H1 (cell line): ENCODE measurements around the gene CADPS.

Experiments used
- EP300 ChIP-seq, 2 experiments: IDR thresholded peaks; 1 replicate in 1 of 2; 2 replicates in 1 of 2; pipeline ENCODE4 v1.6.1; 2011 to 2012; ENCODE audit warnings: low read depth in 2 of 2, low read length in 2 of 2, mild to moderate bottlenecking in 2 of 2, borderline replicate concordance in 1 of 2, inconsistent platforms in 1 of 2, moderate library complexity in 1 of 2
- EZH2 ChIP-seq: fragments of 200-600 bp; sonication (generic); IDR thresholded peaks from 2 replicates; pipeline ENCODE4 v1.7.1; 2012; ENCODE audit warnings: low read depth, mild to moderate bottlenecking, moderate library complexity, low read length, inconsistent platforms; ENCODE audit not compliant: severe bottlenecking
- JUND ChIP-seq: IDR thresholded peaks from 2 replicates; pipeline ENCODE4 v1.6.1; 2011; ENCODE audit warnings: mild to moderate bottlenecking, improper control_type of control experiment, low read length
- POLR2A ChIP-seq, 2 experiments: IDR thresholded peaks; 1 replicate in 1 of 2; 2 replicates in 1 of 2; pipeline ENCODE4 v1.6.1; 2011; ENCODE audit warnings: low read depth in 2 of 2, low read length in 2 of 2, mild to moderate bottlenecking in 2 of 2; ENCODE audit errors: control extremely low read depth in 1 of 2
- TF ChIP-seq, protein P1 (sequence below), 3 experiments: IDR thresholded peaks; 1 replicate in 2 of 3; 2 replicates in 1 of 3; pipeline versions ENCODE4 v1.5.1 to v1.6.1; 2011; ENCODE audit warnings: low read length in 3 of 3, mild to moderate bottlenecking in 3 of 3, inconsistent platforms in 2 of 3, low read depth in 1 of 3, moderate library complexity in 1 of 3; ENCODE audit not compliant: insufficient read depth in 1 of 3; ENCODE audit errors: control extremely low read depth in 1 of 3
- TF ChIP-seq, protein P2 (sequence below): IDR thresholded peaks from 2 replicates; pipeline ENCODE4 v1.6.1; 2012; ENCODE audit warnings: inconsistent platforms

DNA sequence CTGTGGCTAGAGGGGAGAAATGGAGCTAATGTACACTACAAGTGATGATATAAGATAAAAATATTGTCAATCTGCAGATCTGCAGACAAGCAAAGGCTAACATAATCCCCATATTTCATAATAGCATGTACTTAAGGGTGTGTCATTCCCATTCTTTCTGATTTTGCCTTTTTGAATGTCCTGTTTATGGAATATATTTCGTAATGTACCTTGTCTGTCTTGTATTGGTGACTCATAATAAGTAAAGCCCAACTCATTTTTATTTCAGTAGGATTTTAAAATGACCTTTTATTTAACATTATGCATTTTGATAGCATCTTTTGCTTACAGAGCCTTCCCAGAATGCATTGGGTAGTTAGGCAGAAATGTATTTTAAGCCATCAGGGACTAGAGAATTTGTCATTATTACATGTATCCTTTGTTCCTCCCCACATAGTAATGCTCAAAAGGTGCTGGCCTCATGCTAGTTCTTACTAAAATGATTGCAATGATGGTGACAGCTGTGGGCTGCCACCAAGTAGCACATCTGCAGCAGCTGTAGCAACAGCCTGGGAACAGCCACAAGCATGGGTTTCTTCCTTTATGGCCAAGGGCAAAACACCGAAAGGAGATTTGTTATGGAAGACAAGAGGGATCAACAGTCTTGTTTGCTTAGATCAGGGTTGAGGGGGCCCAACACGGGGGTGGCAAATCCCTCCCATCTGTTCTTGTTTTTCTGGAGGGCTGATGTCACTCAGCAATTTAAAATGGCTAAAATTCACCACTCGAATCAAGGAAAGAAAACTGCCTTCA, 188.5 kb downstream of the CADPS start:
- TF ChIP-seq POLR2A (IDR thresholded peaks at IDR 0.05; ENCODE audit: control extremely low read depth in 1 of 2, low read depth in 2 of 2, low read length in 2 of 2) (no peak), EZH2 (no peak), JUND (no peak), EP300 (IDR thresholded peaks at IDR 0.05; ENCODE audit: borderline replicate concordance in 1 of 2, low read depth in 2 of 2, low read length in 2 of 2) (no peak)
- TF ChIP-seq, protein P1, sequence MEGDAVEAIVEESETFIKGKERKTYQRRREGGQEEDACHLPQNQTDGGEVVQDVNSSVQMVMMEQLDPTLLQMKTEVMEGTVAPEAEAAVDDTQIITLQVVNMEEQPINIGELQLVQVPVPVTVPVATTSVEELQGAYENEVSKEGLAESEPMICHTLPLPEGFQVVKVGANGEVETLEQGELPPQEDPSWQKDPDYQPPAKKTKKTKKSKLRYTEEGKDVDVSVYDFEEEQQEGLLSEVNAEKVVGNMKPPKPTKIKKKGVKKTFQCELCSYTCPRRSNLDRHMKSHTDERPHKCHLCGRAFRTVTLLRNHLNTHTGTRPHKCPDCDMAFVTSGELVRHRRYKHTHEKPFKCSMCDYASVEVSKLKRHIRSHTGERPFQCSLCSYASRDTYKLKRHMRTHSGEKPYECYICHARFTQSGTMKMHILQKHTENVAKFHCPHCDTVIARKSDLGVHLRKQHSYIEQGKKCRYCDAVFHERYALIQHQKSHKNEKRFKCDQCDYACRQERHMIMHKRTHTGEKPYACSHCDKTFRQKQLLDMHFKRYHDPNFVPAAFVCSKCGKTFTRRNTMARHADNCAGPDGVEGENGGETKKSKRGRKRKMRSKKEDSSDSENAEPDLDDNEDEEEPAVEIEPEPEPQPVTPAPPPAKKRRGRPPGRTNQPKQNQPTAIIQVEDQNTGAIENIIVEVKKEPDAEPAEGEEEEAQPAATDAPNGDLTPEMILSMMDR (IDR thresholded peaks at IDR 0.05; ENCODE audit: control extremely low read depth in 1 of 3, insufficient read depth in 1 of 3, low read depth in 1 of 3, low read length in 3 of 3) = no peak
- TF ChIP-seq, protein P2, sequence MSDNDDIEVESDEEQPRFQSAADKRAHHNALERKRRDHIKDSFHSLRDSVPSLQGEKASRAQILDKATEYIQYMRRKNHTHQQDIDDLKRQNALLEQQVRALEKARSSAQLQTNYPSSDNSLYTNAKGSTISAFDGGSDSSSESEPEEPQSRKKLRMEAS = no peak
